ENCODE data around the gene NOTCH1.

The NOTCH1 gene

DNA sequence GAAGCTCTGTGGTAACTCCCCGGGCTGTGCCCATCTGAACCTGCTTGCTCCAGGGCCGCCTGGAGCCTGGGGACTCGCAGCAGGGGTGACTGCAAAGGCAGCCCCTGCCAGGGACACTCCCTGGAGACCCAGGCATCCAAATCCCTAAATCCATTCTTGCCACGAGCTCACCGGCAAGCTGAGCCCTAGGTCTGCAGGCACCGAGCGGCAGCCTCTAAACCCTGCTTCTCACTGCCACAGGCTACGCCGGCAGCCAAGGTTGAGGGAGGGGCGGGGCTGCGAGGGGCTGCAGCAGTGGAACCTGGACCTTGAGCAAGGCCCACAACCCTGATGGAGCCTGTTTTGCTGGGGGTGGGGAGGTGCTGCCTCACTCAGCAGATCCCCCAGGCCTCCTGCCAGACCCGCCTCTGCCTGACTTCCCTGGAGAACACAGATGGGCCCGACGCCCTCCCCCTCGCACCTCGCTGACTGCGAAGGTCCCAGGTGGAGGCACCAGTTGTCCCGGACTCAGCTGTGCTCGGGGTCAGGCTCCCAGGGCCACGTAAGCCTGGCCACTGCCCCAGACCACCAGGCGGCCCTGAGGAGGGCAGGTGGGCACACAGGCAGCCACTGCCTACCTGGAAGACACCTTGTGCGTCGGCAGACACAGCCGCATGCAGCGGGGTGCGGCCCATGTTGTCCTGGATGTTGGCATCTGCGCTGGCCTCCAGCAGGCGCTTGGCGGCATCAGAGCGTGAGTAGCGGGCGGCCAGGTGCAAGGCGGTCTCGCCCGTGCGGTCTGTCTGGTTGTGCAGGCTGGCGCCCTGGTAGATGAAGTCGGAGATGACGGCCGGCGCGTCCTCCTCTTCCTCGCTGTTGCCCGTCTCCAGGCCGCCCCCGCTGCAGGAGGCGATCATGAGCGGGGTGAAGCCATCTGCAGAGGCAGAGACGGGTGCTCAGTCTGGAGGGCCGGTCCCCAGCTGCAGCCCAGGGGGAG lies 45.6 kb downstream of the NOTCH1 start:
- no peak for DNase-seq (ENCODE audit: low spot score)

GRCh38 chr9:136499071-136499934 lies 46.5 kb downstream of the NOTCH1 start:
- DNase-seq (ENCODE audit: low spot score), result no peak

- DNase-seq (ENCODE audit: low spot score), result no peak
Measured at GRCh38 chr9:136497916-136498695, 47.7 kb downstream of the NOTCH1 start.

- DNase-seq (ENCODE audit: low spot score), result no peak
Measured at GRCh38 chr9:136496801-136497620, 48.8 kb downstream of the NOTCH1 start.

GRCh38 chr9:136496181-136496580 lies 49.7 kb downstream of the NOTCH1 start:
- no peak for DNase-seq (ENCODE audit: low spot score)

DNA sequence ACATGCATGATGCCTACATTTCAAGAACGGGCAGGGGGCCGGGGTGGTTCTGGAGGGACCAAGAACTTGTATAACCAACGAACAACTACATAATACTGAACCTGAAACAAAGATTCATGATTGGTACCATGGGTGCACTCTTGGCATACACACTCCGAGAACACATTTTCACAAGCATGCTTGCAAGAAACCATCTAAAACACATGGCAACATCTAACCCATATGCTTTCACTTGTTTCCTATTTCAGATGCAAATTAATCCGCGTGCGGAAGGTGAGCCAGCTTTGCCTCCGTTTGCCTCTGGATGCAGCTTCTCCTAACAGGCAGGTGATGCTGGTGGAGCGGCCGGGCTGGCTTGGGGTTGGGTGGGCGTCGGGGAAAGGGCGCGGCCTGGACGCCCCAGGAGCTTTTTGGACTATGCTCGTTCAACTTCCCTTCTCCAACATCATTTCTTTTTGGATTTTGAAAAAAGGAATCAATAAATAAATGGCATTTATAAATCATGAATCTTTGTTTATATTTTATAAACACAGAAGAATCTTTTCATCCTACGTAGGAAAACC lies 50.5 kb downstream of the NOTCH1 start:
- DNase-seq (ENCODE audit: low spot score), result no peak

GRCh38 chr9:136494531-136495215 lies 51.2 kb downstream of the NOTCH1 start:
- no peak for DNase-seq (ENCODE audit: low spot score)

GRCh38 chr9:136494012-136494411 lies 51.8 kb downstream of the NOTCH1 start:
- no peak for DNase-seq (ENCODE audit: low spot score)

DNA sequence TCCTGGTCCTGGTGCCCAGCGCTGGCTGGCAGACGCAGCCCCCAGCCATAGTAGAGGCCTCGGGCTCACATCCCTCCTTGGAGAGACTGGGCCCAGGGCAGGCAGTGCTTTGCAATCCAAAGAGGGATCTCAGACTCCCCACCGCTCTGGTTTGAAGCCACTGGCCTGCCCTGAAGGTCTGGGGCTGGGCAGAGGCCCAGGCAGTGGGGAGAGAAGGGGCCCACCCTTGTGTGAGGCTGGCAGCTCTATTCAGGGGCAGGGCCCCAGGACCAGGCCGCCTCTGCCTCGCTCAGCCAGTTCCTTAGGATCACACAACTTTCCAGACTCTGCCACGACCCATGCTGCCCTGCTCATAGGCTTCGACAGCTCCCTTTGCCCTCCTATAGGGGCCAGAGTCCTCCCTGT lies 52.3 kb downstream of the NOTCH1 start:
- DNase-seq (ENCODE audit: low spot score), result no peak

DNA sequence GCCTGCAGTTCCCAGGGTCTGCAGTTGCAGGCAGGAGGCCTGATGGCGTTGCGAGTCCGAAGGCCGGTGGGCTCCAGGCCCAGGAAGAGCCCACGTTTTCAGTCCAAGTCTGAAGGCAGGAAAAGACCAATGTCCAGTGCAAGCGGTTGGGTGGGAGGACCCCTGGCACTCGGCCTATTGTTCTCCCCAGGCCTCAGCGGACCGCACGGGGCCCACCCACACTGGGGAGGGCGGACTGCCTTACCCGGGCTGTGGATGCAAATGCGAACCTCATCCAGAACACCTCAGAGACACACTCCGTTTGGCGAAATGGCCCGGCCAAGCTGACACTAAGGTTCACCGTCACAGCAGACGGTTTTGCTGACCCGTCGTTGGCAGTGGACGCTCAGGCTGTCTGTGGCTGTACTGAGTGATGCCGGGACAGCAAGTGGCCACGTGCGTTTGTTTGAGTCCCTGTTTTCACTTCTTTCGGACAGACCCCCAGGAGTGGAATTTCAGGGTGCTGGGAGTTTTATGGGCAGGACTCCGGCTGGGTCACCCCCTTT lies 52.8 kb downstream of the NOTCH1 start:
- no peak for DNase-seq (ENCODE audit: low spot score)

DNA sequence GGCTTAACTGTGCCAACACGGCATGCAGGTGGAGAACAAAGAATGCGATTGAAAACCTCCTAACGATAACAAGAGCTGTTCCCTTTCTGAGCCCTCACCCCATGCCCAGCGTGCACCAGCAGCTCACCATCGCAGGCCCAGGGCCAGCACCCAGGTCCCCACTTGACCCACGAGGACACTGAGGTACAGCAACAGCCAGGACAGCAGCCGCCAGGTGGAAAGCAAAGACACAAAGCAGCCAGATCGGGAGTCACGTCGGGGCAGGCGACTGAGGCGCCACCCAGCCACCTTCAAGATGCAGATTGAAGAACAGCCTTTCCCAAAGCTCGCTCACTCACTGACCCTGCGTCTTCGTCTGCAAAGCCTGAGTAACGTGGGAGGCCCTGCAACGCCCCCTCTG lies 56.1 kb downstream of the NOTCH1 start:
- no peak for DNase-seq (ENCODE audit: low spot score)

DNA sequence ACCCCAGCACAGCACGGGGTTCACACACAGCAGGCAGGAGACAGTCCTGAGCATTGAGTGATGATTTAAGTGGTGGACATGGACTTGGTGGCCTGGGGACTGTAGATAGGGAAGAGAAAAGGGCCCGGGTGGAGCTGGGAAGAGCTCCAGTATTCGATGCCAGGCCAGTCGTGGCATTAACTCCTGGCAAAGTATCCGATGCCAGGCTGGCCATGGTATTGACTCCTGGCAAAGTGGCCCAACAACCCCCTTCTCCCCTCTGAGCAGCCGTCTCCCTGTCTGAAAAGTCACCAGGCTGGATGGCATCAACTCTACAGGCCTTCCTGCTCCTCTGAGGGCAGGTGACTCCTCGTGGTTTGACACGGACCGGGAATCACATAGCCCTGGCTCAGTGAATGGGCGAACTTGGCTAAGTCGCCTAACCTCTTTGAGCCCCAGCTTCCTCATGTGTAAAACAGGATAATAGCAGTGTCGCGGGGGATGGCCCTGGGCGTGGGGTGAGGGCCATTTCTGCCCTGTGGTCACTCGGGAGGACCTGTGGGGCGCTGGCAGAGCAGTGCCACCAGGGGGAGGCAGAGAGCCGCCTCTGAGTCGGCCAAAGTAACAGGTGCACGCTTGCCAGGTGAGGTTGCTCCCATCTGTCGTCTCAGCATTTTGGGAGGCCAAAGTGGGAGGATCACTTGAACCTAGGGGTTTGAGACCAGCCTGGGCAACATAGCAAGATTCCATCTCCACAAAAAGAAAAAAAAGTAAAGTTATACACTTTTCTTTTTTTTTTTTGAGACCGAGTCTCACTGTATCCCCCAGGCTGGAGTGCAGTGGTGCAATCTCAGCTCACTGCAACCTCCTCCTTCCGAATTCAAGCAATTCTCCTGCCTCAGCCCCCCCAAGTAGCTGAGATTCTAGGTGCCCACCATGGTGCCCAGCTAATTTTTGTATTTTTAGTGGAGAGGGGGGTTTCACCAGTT lies 57.3 kb downstream of the NOTCH1 start:
- DNase-seq (ENCODE audit: low spot score), result peak; percentile 80

GRCh38 chr9:136487672-136488071 lies 58.2 kb downstream of the NOTCH1 start:
- DNase-seq (ENCODE audit: low spot score), result no peak

GRCh38 chr9:136486823-136487620 lies 58.8 kb downstream of the NOTCH1 start:
- no peak for DNase-seq (ENCODE audit: low spot score)

- no peak for DNase-seq (ENCODE audit: low spot score)
Measured at GRCh38 chr9:136486131-136486530, 59.7 kb downstream of the NOTCH1 start.

DNA sequence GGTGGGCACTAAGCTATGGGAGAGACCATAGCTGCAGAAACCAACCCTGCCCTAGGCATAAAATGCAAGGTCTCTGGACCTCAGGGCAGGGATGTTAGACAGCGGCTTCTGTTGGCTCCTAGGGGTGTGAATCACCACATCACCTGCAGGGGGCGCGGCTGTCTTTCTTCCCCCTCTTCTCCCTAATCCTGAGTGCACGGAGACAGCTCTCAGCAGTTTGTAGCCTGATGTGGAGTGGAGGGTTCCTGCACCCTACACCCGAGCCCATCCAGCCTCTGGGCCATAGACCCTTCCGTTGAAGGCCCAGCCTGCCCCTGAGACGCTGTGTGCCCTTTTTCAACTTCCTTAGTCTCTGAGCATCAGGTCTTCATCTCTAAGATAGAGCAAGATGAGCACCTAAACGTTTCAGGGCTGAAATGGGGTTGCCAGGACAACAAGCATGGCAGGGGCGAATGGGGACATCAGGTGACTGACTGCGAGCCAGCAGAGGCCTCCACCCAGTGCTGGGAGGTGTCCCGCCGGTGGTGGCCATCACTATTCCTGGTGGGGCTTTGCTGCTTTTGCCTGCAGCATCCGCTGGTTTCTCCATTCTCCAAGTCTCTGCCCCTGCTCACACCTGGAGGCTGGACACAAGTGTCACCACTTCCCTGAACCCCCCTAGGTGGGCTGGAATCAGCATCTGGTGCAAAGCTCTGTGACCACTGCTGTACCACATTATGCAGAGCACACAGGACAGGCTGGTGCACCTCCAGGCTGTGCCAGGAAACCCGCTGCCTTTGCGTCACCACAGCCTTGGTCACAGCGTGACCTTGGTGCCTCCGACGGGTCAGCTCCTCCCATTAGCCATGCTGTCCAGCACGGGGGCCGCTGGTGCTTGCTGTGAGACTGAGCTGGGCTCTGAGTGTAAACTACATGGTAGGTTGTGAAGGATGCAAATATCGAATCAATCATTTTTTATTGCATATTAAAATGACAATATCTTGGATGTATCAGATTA lies 60.5 kb downstream of the NOTCH1 start:
- DNase-seq (ENCODE audit: low spot score), result peak; percentile 68

All from iPS-NIHi11 (cell line).